K562 (cell line): ENCODE results near the gene RIN3.

Source experiments
- DDX20 ChIP-seq: fragments of 450-650 bp; IDR thresholded peaks from 2 replicates; pipeline ENCODE4 v1.6.1; 2016; ENCODE audit warnings: missing genetic modification characterization, low read depth, mild to moderate bottlenecking, missing compliant biosample characterization, moderate library complexity
- HMG20A ChIP-seq: fragments of 450-650 bp; formaldehyde crosslinking; conservative IDR thresholded peaks from 2 replicates; pipeline ENCODE4 v1.4.0; 2020; ENCODE audit warnings: mild to moderate bottlenecking, mixed read lengths
- HMGN3 ChIP-seq: IDR thresholded peaks from 2 replicates; pipeline ENCODE4 v1.6.1; 2011; ENCODE audit warnings: borderline replicate concordance, low read depth, mild to moderate bottlenecking, mixed read lengths, low read length; ENCODE audit not compliant: insufficient read length; ENCODE audit errors: extremely low read depth
- KLF13 ChIP-seq: fragments of 450-650 bp; IDR thresholded peaks from 2 replicates; pipeline ENCODE4 v1.6.1; 2016; ENCODE audit warnings: missing genetic modification characterization, low read depth, mild to moderate bottlenecking, missing compliant biosample characterization, moderate library complexity, borderline replicate concordance
- POLR2H ChIP-seq: IDR thresholded peaks from 2 replicates; pipeline ENCODE4 v1.6.1; 2016; ENCODE audit warnings: missing genetic modification characterization, low read depth, mild to moderate bottlenecking, control low read depth, missing compliant biosample characterization, moderate library complexity
- POU5F1 ChIP-seq: fragments of 150-350 bp; IDR thresholded peaks from 2 replicates; pipeline ENCODE4 v1.6.1; 2014; ENCODE audit warnings: borderline replicate concordance, low read length, low read depth, mild to moderate bottlenecking; ENCODE audit not compliant: partially characterized antibody
- RBM25 ChIP-seq: fragments of 200-400 bp; formaldehyde crosslinking; IDR thresholded peaks from 2 replicates; pipeline ENCODE4 v1.6.1; 2018; ENCODE audit warnings: low read length, low read depth, moderate library complexity; ENCODE audit not compliant: severe bottlenecking
- SMARCC2 ChIP-seq: fragments of 450-650 bp; IDR thresholded peaks from 2 replicates; pipeline ENCODE4 v1.6.1; 2017; ENCODE audit warnings: antibody characterized with exemption, moderate library complexity, mild to moderate bottlenecking, low read depth
- ZNF583 ChIP-seq: fragments of 250-450 bp; sonication (Bioruptor Pico); IDR thresholded peaks from 2 replicates; pipeline ENCODE4 v1.4.0; 2020
- ZNF589 ChIP-seq: fragments of 200-800 bp; sonication (Bioruptor generic); IDR thresholded peaks from 2 replicates; pipeline ENCODE4 v1.6.1; 2016; ENCODE audit warnings: low read depth, missing genetic modification characterization, missing compliant biosample characterization
- TF ChIP-seq, protein P1 (sequence below), 3 experiments: IDR thresholded peaks in 2 of 3; conservative IDR thresholded peaks in 1 of 3; 2 replicates each; pipeline ENCODE4 v1.5.1; 2011 to 2012; ENCODE audit warnings: low read length in 3 of 3, mild to moderate bottlenecking in 3 of 3, control low read depth in 2 of 3, improper control_type of control experiment in 1 of 3, inconsistent platforms in 1 of 3, low read depth in 1 of 3, mixed read lengths in 1 of 3, moderate library complexity in 1 of 3; ENCODE audit not compliant: insufficient read depth in 2 of 3
- TF ChIP-seq, protein P2 (sequence below): fragments of 250-450 bp; sonication (Bioruptor Pico); IDR thresholded peaks from 2 replicates; pipeline ENCODE4 v1.5.0; 2021; ENCODE audit warnings: mild to moderate bottlenecking, borderline replicate concordance

- TF ChIP-seq POU5F1: no peak
- TF ChIP-seq HMGN3: no peak
- TF ChIP-seq, protein P1, sequence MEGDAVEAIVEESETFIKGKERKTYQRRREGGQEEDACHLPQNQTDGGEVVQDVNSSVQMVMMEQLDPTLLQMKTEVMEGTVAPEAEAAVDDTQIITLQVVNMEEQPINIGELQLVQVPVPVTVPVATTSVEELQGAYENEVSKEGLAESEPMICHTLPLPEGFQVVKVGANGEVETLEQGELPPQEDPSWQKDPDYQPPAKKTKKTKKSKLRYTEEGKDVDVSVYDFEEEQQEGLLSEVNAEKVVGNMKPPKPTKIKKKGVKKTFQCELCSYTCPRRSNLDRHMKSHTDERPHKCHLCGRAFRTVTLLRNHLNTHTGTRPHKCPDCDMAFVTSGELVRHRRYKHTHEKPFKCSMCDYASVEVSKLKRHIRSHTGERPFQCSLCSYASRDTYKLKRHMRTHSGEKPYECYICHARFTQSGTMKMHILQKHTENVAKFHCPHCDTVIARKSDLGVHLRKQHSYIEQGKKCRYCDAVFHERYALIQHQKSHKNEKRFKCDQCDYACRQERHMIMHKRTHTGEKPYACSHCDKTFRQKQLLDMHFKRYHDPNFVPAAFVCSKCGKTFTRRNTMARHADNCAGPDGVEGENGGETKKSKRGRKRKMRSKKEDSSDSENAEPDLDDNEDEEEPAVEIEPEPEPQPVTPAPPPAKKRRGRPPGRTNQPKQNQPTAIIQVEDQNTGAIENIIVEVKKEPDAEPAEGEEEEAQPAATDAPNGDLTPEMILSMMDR (IDR thresholded peaks at IDR 0.05 in 2 of 3, conservative IDR thresholded peaks at IDR 0.05 in 1 of 3; ENCODE audit: insufficient read depth in 2 of 3, low read depth in 1 of 3, low read length in 3 of 3): no peak
- TF ChIP-seq, protein P2, sequence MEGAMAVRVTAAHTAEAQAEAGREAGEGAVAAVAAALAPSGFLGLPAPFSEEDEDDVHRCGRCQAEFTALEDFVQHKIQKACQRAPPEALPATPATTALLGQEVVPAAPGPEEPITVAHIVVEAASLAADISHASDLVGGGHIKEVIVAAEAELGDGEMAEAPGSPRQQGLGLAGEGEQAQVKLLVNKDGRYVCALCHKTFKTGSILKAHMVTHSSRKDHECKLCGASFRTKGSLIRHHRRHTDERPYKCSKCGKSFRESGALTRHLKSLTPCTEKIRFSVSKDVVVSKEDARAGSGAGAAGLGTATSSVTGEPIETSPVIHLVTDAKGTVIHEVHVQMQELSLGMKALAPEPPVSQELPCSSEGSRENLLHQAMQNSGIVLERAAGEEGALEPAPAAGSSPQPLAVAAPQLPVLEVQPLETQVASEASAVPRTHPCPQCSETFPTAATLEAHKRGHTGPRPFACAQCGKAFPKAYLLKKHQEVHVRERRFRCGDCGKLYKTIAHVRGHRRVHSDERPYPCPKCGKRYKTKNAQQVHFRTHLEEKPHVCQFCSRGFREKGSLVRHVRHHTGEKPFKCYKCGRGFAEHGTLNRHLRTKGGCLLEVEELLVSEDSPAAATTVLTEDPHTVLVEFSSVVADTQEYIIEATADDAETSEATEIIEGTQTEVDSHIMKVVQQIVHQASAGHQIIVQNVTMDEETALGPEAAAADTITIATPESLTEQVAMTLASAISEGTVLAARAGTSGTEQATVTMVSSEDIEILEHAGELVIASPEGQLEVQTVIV (CRISPR knock-in tag): no peak
- TF ChIP-seq POLR2H (tag): no peak
- no peak for TF ChIP-seq HMG20A (CRISPR knock-in tag)
- TF ChIP-seq SMARCC2: no peak
- TF ChIP-seq ZNF589 (CRISPR knock-in tag): no peak
- TF ChIP-seq RBM25: no peak
- TF ChIP-seq DDX20: no peak
- TF ChIP-seq ZNF583 (CRISPR knock-in tag): no peak
- TF ChIP-seq KLF13 (tag): no peak
These were observed 219.4 kb downstream of the RIN3 start for GRCh38 chr14:92733007-92733406.
